SH-SY5Y (cell line): ENCODE measurements around the gene C20orf204.

Experiments used
- GATA2 ChIP-seq: IDR thresholded peaks from 2 replicates; pipeline ENCODE4 v1.6.1; 2011; ENCODE audit warnings: mild to moderate bottlenecking, low read depth, low read length
- GATA3 ChIP-seq: IDR thresholded peaks from 2 replicates; pipeline ENCODE4 v1.6.1; 2011; ENCODE audit warnings: low read depth, mild to moderate bottlenecking, low read length, moderate library complexity

Gene C20orf204

GRCh38 chr20:64052987-64053840 is 17.2 kb downstream of the C20orf204 start:
- TF ChIP-seq GATA3 (no peak), GATA2 (no peak)

DNA sequence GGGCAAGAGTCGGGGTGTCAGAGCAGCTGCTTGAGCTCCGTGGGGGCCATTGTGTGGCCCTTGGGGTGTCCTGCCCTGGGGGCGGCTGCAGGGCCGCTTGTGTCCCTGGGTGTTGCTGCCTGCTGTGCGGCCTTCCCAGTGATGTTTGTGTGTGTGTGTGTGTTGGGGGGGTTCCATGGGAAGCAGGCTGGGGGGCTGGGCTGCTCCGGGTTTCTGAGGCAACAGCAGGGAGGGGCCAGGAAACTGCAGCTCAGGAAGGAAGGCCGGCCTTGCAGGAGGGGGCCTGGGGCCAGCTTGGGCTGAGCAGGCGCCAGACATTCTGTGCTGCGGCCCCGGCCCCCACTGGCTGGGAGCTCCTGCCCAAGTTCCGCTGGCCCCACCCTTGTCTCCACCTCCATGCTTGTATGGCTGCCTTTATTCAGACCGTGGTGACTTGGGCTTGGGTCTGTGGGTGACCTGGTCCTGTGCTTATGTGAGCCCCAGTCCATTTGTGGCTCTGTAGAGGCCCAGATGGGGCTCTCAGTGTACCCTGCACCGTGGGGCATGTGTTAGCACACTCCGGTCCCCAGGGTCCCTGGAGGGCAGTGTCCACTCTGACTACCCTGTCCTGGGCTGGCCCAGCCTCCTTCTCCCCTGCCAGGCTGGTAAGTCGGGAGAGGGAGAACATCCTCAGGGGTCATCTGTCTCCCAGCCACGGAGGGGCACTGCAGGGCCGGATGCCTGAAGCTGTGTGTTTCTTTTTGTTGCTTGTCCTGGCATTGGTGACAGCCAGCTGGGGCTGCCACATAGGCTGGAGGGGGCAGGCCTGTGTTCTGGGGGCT is 18.1 kb downstream of the C20orf204 start:
- TF ChIP-seq GATA2 (no peak), GATA3 (no peak)

DNA sequence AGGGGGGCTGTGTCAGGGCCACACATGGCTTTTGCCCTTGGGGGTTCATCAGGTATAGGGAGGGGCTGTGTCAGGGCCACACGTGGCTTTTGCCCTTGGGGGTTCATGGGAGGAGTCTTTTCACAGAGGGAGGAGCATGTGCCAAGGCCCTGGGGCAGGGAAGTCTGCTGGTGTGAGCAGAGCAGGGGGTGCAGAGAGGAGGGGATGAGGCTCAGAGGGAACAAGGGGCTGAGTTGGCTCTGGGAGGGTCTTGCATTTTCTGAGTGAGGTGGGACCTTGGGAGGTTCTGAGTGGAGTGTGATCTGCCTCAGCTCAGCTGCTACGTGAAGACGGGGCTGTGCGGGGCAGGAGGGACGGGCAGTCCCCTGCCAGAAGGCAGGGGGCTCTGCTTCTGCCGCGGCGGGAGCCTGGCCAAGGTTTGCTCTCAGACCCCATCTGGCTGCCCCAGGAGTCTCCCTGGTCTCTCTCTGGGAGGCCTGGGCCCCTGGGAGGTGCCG is 19.5 kb downstream of the C20orf204 start:
- TF ChIP-seq GATA2 = no peak
- no peak for TF ChIP-seq GATA3

DNA sequence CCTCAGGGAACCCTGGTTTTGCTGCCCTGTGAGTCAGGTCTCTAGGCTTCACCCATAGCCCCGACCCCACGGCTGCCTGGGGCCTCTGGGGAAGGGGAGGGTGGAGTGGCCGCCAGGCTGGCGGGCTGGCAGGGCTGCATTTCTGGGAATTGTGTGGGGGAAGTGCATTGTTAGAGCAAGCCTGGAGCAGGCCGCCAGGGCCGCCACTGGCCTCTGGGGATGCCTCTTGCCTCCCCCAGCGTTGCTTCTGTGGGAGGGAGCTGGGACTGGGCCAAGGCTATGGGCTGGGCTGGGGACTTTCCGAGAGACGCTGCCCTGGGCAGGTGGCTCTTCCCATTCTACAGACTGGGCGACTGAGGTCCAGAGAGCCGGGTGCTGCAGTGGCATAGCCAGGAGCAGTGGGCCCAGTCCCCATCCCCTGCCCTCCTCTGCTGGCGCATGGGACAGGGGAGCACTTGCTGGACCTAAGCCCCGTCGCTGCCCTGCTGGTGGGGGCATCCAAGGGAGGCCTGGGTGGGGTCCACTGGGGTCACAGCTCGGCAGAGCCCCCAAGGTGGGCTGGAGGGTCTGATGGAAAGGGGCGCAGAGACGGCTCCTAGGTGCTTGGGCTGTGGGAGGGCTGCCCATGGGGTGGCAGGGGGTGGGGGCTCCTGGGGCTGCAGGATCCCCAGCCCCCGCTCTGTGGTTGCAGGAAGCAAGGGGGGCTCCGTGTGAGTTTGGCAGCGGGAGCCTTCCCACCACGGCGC is 20.1 kb downstream of the C20orf204 start:
- TF ChIP-seq GATA2 (no peak), GATA3 (no peak)

DNA sequence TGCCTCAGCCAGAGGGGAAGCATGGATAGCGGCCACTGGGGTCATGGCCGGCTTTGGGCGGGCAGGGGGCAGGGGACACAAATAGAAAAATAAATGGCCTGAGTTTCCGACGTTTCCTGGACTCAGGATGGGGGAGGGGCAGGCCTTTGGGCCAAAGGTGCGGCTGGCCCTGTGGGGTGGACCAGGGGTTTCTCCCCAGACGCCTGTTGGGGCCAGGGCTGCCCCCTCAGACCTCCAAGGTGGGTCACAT is 20.6 kb downstream of the C20orf204 start:
- TF ChIP-seq GATA2 (no peak), GATA3 (no peak)

DNA sequence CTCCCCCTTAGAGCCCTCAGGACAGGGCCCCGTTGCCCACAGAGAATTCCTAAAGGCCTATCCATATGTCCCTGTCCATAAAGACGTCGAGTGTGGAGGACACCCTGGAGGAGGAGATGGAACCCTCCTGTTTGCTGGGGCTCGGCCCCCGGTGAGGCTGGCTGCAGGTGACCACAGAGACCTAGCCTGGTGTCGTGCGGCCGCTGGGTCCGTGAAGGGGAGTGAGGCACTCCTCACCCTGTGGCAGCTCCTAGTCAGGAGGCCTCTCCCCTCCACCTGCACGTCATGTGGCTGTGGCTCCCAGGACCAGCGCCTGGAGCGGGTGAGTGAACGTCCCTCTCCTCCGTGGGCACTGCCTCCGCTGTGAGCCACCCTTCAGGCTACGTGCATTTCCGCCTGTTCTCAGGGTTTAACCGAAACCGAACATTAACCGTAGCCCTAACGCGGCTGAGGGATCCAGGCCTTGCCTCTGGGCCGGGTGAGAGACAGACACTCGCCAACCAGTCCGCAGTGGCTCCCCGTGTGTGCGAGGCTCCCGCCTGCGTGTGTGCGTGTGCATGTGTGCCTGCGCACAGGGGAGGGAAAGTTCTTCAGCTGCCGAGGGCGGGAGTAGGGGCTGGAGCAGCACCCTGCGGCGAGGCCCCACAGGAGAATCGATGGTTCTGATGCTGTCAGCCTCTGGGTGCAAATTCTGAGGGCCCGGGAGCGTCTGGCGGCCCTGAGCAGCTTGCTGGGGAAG is 21.1 kb downstream of the C20orf204 start:
- no peak for TF ChIP-seq GATA3

DNA sequence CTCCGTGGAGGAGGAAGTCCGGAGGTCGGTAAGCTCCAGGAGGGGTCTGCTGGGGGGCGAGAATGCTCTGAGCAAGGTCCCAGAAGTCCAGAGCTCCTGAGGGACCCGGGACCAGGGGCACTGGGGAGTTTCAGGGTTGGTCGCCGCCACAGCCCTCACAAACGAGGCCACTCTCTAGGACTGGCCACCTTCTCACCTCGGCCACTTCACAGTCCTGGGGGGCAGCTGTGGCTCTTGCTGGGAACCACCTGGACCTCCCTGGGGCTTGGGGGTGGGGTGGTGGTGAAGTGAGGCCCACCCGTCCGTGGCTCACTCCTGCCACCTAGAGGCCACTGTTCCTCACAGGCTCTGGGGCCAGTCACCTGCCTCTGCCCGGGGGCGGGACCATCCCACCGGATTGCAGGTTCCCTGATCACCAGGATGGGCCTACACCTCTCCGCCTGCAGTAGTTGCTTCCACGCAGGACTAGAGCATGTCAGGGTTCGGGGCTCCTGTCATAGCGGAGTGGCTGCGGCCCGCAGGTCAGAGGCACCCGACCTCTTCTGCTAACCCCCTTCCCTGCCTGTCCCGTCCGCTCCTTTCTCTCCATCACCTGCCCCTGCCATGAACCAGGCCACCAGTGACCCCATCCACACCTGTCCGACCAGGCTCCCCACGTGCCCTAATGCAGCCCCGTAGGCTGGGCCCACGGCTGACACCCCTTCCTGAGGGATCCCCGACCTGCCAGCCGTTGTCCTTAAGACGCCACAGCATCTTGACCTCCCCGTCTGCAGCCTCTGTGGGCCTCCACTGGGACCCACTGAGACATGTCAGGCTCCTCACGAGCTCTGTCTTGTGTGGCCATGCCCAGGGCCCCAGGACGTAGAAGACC is 21.9 kb downstream of the C20orf204 start:
- no peak for TF ChIP-seq GATA3
- no peak for TF ChIP-seq GATA2

DNA sequence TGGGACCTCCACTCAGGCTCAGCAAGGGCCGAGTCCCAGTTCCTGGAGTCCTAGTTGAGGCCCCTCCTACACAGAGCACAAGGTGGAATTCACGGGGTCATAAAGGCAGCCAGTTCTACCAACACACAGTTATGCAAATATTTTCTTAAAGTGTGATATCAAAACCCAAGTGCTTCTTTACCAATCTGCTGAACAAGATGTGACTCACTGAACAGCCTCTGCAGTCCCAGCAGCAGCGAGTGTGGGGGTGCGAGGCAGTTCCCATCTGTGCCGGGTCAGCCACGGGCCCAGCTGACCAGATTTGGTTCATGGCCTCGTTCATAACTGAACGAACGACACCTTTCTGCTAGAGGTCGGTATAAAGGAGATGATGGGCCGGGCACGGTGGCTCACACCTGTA is 22.6 kb downstream of the C20orf204 start:
- TF ChIP-seq GATA2 (no peak), GATA3 (no peak)

- TF ChIP-seq GATA2 (no peak), GATA3 (no peak)
Observed at GRCh38 chr20:64062276-64062595, 26.3 kb downstream of the C20orf204 start.

DNA sequence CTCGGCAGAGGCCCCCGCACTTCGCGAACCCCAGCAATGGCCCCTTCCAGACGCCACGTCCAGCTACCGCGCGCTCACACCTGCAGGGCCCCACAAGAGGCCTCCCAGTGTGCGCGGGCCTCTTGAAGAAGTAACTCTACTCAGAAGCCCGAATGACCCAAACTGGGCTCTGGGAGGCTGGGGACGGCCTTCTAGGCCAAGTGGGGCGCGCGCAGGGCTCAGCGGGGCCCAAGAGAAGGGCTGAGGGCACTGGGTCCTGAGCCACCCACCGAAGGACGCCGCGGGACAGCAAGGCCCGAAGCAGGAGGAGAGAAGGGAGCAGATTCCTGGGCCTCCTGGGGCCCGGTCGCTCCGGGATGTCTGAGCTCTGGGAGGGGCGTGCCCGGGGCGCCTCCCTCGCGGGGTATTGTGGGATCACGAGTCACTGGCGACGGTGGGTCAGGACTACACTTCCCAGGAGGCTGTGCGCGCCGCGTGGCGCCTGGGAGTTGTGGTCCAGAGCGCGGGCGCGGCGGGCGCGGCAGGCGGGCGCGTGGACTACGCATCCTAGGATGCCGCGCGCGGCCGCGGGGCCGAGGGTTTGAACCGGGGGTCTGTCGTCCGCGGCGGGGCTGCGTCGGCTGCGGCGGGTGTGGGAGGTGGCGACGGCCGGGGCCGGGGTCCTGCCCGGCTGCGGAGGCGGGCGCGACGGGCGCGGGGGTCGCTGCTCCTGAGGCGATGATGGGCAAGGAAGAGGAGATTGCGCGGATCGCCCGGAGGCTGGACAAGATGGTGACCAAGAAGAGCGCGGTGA is 26.8 kb downstream of the C20orf204 start, which contains the start of gene TCEA2:
Gene TCEA2 (plus strand): TSS at position 603 of the 793 bp plus-strand sequence. CDS start 115 bp downstream, at position 718.
- TF ChIP-seq GATA3 (no peak), GATA2 (no peak)

DNA sequence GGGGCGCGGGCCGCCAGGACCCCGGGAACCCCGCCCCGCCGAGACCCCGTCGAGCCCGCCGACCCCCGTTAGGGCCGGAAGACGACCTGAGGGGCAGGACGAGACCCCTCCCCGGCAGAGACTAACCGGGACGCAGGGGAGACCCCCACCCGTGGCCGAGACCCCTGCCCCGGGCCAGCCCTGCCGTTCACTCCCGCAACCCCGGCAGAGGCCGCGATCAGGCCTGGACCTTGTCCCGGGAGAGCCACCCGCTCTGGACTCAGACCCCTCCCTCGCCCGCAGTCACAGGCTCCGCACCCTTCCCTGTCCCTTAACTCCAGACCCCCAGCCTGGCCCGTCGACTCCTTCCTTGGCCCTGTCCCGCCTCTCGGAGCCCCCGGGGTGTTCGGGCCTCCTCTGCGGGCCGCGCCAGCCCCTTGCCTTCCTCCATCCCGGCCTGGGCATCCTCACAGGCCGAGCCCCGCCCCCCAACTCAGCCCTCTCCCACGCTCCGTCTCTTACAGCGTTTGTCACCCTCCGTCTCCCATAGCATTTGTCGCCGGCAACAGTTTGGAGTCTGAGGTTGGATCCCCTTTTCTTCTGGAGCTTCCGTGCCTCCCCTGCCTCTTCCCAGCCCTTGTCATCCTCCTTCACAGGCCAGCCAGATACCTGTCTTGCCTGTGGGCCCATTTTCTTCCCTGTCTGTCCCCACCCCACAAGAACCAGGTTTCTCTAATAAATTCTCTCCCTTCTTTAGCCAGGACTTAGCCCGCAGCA is 27.6 kb downstream of the C20orf204 start:
- TF ChIP-seq GATA3 (no peak), GATA2 (no peak)

GRCh38 chr20:64064145-64064698 is 28.2 kb downstream of the C20orf204 start:
- no peak for TF ChIP-seq GATA2
- no peak for TF ChIP-seq GATA3
